HEK293 (cell line): ENCODE measurements around the gene HNRNPUL2.

Experiments used
- CTCF ChIA-PET: fragments of 350-600 bp; formaldehyde crosslinking; extraction: SDS; loops from one replicate; lab custom pipeline; 2021; ENCODE audit warnings: antibody characterized with exemption; lab: Yijun Ruan, JAX
- POLR2A ChIA-PET: fragments of 300-600 bp; formaldehyde crosslinking; extraction: SDS; loops from one replicate; lab custom pipeline; 2020; ENCODE audit warnings: antibody characterized with exemption, inconsistent platforms; lab: Yijun Ruan, JAX
- H3K27ac ChIP-seq: fragments of 200-500 bp; sonication (Bioruptor generic); 2 replicates; pipeline ENCODE4 v1.5.1; 2014; ENCODE audit warnings: low read depth, low read length, control low read depth, inconsistent platforms; ENCODE audit errors: extremely low read depth
- H3K36me3 ChIP-seq, 2 experiments: fragments of 200-500 bp in 1 of 2; sonication (Bioruptor generic) in 1 of 2; 1 replicate in 1 of 2; 2 replicates in 1 of 2; pipeline ENCODE4 v1.5.1; 2014 to 2017; ENCODE audit warnings: inconsistent platforms in 2 of 2, low read length in 2 of 2; ENCODE audit not compliant: control insufficient read depth in 2 of 2, insufficient read depth in 1 of 2
- H3K4me1 ChIP-seq: fragments of 200-500 bp; sonication (Bioruptor generic); 2 replicates; pipeline ENCODE4 v1.5.1; 2014; ENCODE audit warnings: mild to moderate bottlenecking, low read length, inconsistent platforms; ENCODE audit not compliant: control insufficient read depth, insufficient read depth
- H3K4me3 ChIP-seq: 2 replicates; pipeline ENCODE4 v1.5.1; 2011; ENCODE audit warnings: low read depth, mild to moderate bottlenecking, control low read depth, low read length, moderate library complexity
- H3K9me3 ChIP-seq: fragments of 200-500 bp; sonication (Bioruptor generic); 2 replicates; pipeline ENCODE4 v1.5.1; 2014; ENCODE audit warnings: low read depth, low read length, inconsistent platforms; ENCODE audit not compliant: control insufficient read depth, insufficient read depth
- BCL11A ChIP-seq: fragments of 450-650 bp; formaldehyde crosslinking; IDR thresholded peaks from 2 replicates; pipeline ENCODE4 v1.5.1; 2016; ENCODE audit warnings: low read depth, missing biosample characterization, missing genetic modification characterization
- KLF10 ChIP-seq: fragments of 450-650 bp; IDR thresholded peaks from 2 replicates; pipeline ENCODE4 v1.5.1; 2018; ENCODE audit warnings: missing biosample characterization, mild to moderate bottlenecking, missing genetic modification characterization
- SCRT1 ChIP-seq: fragments of 450-650 bp; formaldehyde crosslinking; IDR thresholded peaks from 2 replicates; pipeline ENCODE4 v1.5.1; 2016; ENCODE audit warnings: missing biosample characterization, missing genetic modification characterization, borderline replicate concordance
- SP7 ChIP-seq: fragments of 450-650 bp; formaldehyde crosslinking; IDR thresholded peaks from 2 replicates; pipeline ENCODE4 v1.5.1; 2016; ENCODE audit warnings: missing biosample characterization, missing genetic modification characterization
- TCF7L2 ChIP-seq: IDR thresholded peaks from 2 replicates; pipeline ENCODE4 v1.6.1; 2011; ENCODE audit warnings: low read depth, mild to moderate bottlenecking, inconsistent platforms, low read length, moderate library complexity, borderline replicate concordance
- TRIM28 ChIP-seq: IDR thresholded peaks from 2 replicates; pipeline ENCODE4 v1.6.1; 2011; ENCODE audit warnings: low read length, control low read depth, borderline replicate concordance
- ZBTB21 ChIP-seq: fragments of 450-650 bp; formaldehyde crosslinking; IDR thresholded peaks from 2 replicates; pipeline ENCODE4 v1.5.1; 2017; ENCODE audit warnings: missing biosample characterization, missing genetic modification characterization
- ZBTB7A ChIP-seq: fragments of 450-650 bp; formaldehyde crosslinking; IDR thresholded peaks from 2 replicates; pipeline ENCODE4 v1.5.1; 2016; ENCODE audit warnings: low read depth, missing biosample characterization, missing genetic modification characterization
- ZFP3 ChIP-seq: fragments of 450-650 bp; formaldehyde crosslinking; IDR thresholded peaks from 2 replicates; pipeline ENCODE4 v1.5.1; 2016; ENCODE audit warnings: low read depth, missing biosample characterization, missing genetic modification characterization
- ZNF114 ChIP-seq: fragments of 450-650 bp; formaldehyde crosslinking; IDR thresholded peaks from 2 replicates; pipeline ENCODE4 v1.5.0; 2017; ENCODE audit warnings: missing biosample characterization, missing genetic modification characterization
- ZNF121 ChIP-seq: fragments of 450-650 bp; formaldehyde crosslinking; IDR thresholded peaks from 2 replicates; pipeline ENCODE4 v1.5.1; 2016; ENCODE audit warnings: missing biosample characterization, missing genetic modification characterization
- ZNF24 ChIP-seq: fragments of 450-650 bp; formaldehyde crosslinking; IDR thresholded peaks from 2 replicates; pipeline ENCODE4 v1.5.1; 2016; ENCODE audit warnings: missing biosample characterization, missing genetic modification characterization
- ZNF26 ChIP-seq: fragments of 450-650 bp; formaldehyde crosslinking; IDR thresholded peaks from 2 replicates; pipeline ENCODE4 v1.5.1; 2016; ENCODE audit warnings: missing biosample characterization, missing genetic modification characterization
- ZNF302 ChIP-seq: fragments of 450-650 bp; formaldehyde crosslinking; IDR thresholded peaks from 2 replicates; pipeline ENCODE4 v1.5.1; 2016; ENCODE audit warnings: missing biosample characterization, missing genetic modification characterization, low read depth
- ZNF394 ChIP-seq: fragments of 450-650 bp; formaldehyde crosslinking; IDR thresholded peaks from 2 replicates; pipeline ENCODE4 v1.5.1; 2016; ENCODE audit warnings: missing biosample characterization, missing genetic modification characterization, mild to moderate bottlenecking, moderate library complexity, borderline replicate concordance
- ZNF423 ChIP-seq: fragments of 450-650 bp; formaldehyde crosslinking; IDR thresholded peaks from 2 replicates; pipeline ENCODE4 v1.5.1; 2016; ENCODE audit warnings: missing biosample characterization, missing genetic modification characterization
- ZNF426 ChIP-seq: fragments of 450-650 bp; formaldehyde crosslinking; IDR thresholded peaks from 2 replicates; pipeline ENCODE4 v1.5.1; 2017; ENCODE audit warnings: missing biosample characterization, missing genetic modification characterization, mild to moderate bottlenecking, inconsistent platforms, moderate library complexity
- ZNF449 ChIP-seq: fragments of 450-650 bp; formaldehyde crosslinking; IDR thresholded peaks from 2 replicates; pipeline ENCODE4 v1.5.1; 2017; ENCODE audit warnings: missing biosample characterization, mild to moderate bottlenecking, missing genetic modification characterization, moderate library complexity
- ZNF513 ChIP-seq: fragments of 450-650 bp; IDR thresholded peaks from 2 replicates; pipeline ENCODE4 v1.5.1; 2018; ENCODE audit warnings: missing biosample characterization, missing genetic modification characterization
- ZNF514 ChIP-seq: fragments of 450-650 bp; formaldehyde crosslinking; IDR thresholded peaks from 2 replicates; pipeline ENCODE4 v1.5.1; 2016; ENCODE audit warnings: missing biosample characterization, missing genetic modification characterization
- ZNF560 ChIP-seq: fragments of 450-650 bp; formaldehyde crosslinking; IDR thresholded peaks from 2 replicates; pipeline ENCODE4 v1.5.1; 2017; ENCODE audit warnings: missing biosample characterization, missing genetic modification characterization, borderline replicate concordance
- ZNF626 ChIP-seq: fragments of 450-650 bp; sonication (Bioruptor Pico); formaldehyde crosslinking; IDR thresholded peaks from 2 replicates; pipeline ENCODE4 v1.5.1; 2018; ENCODE audit warnings: missing biosample characterization, missing genetic modification characterization, inconsistent platforms
- ZNF639 ChIP-seq: fragments of 450-650 bp; formaldehyde crosslinking; IDR thresholded peaks from 2 replicates; pipeline ENCODE4 v1.5.1; 2016; ENCODE audit warnings: missing biosample characterization, missing genetic modification characterization
- ZNF704 ChIP-seq: fragments of 450-650 bp; formaldehyde crosslinking; IDR thresholded peaks from 2 replicates; pipeline ENCODE4 v1.5.1; 2016; ENCODE audit warnings: missing biosample characterization, missing genetic modification characterization
- ZNF707 ChIP-seq: fragments of 450-650 bp; formaldehyde crosslinking; IDR thresholded peaks from 2 replicates; pipeline ENCODE4 v1.5.1; 2016; ENCODE audit warnings: missing biosample characterization, missing genetic modification characterization
- ZNF76 ChIP-seq: fragments of 450-650 bp; formaldehyde crosslinking; IDR thresholded peaks from 2 replicates; pipeline ENCODE4; 2016; ENCODE audit warnings: low read depth, missing biosample characterization, missing genetic modification characterization, borderline replicate concordance
- ZNF768 ChIP-seq: fragments of 450-650 bp; formaldehyde crosslinking; IDR thresholded peaks from 2 replicates; pipeline ENCODE4 v1.5.1; 2018; ENCODE audit warnings: missing biosample characterization, mild to moderate bottlenecking, missing genetic modification characterization
- ZSCAN18 ChIP-seq: fragments of 450-650 bp; formaldehyde crosslinking; IDR thresholded peaks from 2 replicates; pipeline ENCODE4 v1.5.1; 2016; ENCODE audit warnings: missing biosample characterization, missing genetic modification characterization

The HNRNPUL2 gene

GRCh38 chr11:62771144-62772021 lies 44.1 kb upstream of the HNRNPUL2 start, which contains the start of gene TAF6L:
Gene TAF6L (plus strand): TSS chr11:62771396. CDS start chr11:62775784, 4,388 bp downstream.
- Histone ChIP-seq H3K4me1 (no peaks in the 10 kb centered on the region), H3K9me3 (no peaks in the 10 kb centered on the region), H3K4me3 (peak within 1 kb of the TSS; percentile 71), H3K27ac (peak within 1 kb of the TSS; percentile 72), H3K36me3 (peaks cover 0 to 34% of the 10 kb centered on the region in 2 experiments; a peak in 2 of 3 replicates)
- ChIA-PET POLR2A (interaction anchor here (0.5 to 5.4 kb wide), 23 partner anchors 9 to 1219 kb away, joined by 3 to 68 read pairs (median 5); partner anchors contain the start of genes C11orf98, CSKMT, HNRNPUL2 and LBHD1), CTCF (interaction anchor here (0.6 to 4.4 kb wide), 7 partner anchors 10 to 98 kb away, joined by 3 to 37 read pairs (median 6); partner anchors contain the start of genes POLR2G and TMEM179B)
- TF ChIP-seq ZNF707 (no peak), ZNF423 (tag by site-specific recombination) (no peak), TCF7L2 (no peak), ZNF114 (no peak), ZNF560 (tag by site-specific recombination) (no peak), ZNF639 (no peak), ZNF768 (tag by site-specific recombination) (no peak), ZNF704 (tag by site-specific recombination) (no peak), ZNF76 (tag by site-specific recombination) (peak; percentile 37; the same call in 1 of the 2 replicates), SP7 (tag by site-specific recombination) (peak; percentile 70; the same call in 1 of the 2 replicates), ZNF121 (no peak), TRIM28 (no peak), BCL11A (peak; percentile 99), ZNF449 (tag by site-specific recombination) (peak; percentile 64; the same call in 1 of the 2 replicates), ZNF24 (tag by site-specific recombination) (0 out of 2 replicates have a peak, but pooled peaks have one; percentile 50), ZNF302 (tag by site-specific recombination) (no peak), ZNF626 (tag by site-specific recombination) (no peak), ZBTB21 (no peak; the same call in 1 of the 2 replicates), ZNF513 (tag by site-specific recombination) (peak; percentile 38; the same call in 1 of the 2 replicates), ZNF394 (peak; percentile 32; the same call in 1 of the 2 replicates), ZFP3 (tag by site-specific recombination) (no peak), ZNF426 (tag by site-specific recombination) (no peak), ZSCAN18 (tag by site-specific recombination) (no peak), ZNF514 (no peak), SCRT1 (no peak), ZNF26 (no peak), KLF10 (tag by site-specific recombination) (peak; percentile 96), ZBTB7A (peak; percentile 96)
